ENCODE data around the gene FBXO34.

DNA sequence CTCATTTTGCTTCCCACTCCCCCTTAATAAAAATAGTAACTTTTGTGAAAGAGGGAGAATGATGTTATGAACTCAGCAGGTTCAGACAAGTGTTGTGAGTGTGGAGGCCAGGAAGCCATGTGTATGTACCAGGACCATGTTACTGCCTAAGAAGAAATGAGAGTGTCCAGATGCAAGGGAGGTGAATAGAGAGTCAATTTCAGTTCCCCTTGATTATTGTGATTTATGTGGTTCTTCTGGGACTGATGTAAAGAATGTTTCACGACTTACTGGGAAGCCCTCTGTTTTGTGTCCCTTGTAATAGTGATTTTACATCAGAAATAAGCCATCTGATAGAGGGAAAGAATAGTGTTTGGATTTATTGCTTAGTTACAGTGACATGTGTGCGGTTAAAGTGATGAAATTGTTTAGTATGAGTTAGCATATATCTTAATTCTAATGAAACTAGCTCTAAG is 32.5 kb downstream of the FBXO34 start:
- TF ChIP-seq CBFB (CRISPR knock-in tag; IDR thresholded peaks at IDR 0.05; ENCODE audit: low read depth) (no peak), TEAD4 (CRISPR knock-in tag; IDR thresholded peaks at IDR 0.05) (no peak), ZNF121 (CRISPR knock-in tag; IDR thresholded peaks at IDR 0.05) (no peak)
- TF ChIP-seq, protein P1, sequence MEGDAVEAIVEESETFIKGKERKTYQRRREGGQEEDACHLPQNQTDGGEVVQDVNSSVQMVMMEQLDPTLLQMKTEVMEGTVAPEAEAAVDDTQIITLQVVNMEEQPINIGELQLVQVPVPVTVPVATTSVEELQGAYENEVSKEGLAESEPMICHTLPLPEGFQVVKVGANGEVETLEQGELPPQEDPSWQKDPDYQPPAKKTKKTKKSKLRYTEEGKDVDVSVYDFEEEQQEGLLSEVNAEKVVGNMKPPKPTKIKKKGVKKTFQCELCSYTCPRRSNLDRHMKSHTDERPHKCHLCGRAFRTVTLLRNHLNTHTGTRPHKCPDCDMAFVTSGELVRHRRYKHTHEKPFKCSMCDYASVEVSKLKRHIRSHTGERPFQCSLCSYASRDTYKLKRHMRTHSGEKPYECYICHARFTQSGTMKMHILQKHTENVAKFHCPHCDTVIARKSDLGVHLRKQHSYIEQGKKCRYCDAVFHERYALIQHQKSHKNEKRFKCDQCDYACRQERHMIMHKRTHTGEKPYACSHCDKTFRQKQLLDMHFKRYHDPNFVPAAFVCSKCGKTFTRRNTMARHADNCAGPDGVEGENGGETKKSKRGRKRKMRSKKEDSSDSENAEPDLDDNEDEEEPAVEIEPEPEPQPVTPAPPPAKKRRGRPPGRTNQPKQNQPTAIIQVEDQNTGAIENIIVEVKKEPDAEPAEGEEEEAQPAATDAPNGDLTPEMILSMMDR (IDR thresholded peaks at IDR 0.05): no peak
